ENCODE measurements around the gene EIF5.

EIF5 gene

DNA sequence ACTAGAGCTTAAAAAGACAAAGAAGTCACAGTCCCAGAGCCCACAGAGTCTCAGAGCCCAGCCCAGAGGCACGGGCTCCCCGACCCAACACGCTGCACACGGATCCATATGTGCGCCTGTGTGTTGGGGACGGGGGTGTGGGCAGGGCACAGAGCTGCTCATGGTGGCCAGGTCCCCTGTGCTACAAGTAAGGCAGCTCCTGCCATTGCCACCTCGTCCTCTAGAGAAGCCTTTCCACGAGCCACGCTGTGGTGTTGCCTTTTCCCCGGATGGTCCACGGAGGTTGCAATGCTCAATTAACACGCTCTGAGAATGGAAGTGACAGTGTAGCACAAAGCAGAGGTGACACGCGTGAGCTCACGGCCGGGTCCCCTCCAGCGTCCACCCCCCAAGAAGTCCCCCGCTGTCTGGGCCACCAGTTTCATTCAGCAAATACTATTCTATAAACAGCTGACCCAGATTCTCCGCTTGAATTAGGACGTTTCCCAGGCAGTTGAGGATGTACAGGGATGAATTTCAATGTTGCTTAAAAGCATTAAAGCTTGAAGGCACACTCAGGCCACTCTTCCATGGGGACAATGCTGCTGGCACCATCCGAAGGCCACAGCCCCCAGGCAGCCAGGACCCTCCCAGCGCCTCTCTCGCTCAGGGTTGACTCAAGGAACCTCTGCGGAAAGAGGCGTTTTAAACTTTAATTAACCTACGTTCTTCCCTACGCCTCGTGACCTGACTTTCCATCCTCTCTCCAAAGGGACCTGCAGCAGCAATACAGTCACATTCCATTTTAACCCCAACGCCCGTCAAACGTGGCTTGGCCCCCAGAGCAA, 22.7 kb upstream of the EIF5 start:
- DNase-seq, result no peak

- DNase-seq, result no peak
Observed at GRCh38 chr14:103312006-103312635, 21.9 kb upstream of the EIF5 start.

DNA sequence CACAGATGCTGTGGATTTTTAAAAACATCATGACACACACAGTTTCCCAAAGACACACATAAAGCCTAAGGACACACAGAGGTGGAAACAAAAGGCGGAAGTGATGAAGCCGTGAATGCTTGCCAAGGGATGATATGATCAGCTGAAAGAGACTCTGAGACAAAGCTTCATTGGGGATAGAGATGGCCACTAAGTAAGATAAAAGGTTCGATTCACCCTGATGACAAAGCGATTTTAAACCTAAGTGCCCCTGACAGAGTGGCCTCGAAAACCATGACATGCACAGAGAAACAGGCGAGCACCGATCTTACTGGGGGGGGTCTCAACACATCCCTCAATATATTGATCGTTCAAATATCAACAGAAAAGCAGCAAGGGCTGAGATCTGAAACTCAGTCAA, 20.3 kb upstream of the EIF5 start:
- no peak for DNase-seq

DNA sequence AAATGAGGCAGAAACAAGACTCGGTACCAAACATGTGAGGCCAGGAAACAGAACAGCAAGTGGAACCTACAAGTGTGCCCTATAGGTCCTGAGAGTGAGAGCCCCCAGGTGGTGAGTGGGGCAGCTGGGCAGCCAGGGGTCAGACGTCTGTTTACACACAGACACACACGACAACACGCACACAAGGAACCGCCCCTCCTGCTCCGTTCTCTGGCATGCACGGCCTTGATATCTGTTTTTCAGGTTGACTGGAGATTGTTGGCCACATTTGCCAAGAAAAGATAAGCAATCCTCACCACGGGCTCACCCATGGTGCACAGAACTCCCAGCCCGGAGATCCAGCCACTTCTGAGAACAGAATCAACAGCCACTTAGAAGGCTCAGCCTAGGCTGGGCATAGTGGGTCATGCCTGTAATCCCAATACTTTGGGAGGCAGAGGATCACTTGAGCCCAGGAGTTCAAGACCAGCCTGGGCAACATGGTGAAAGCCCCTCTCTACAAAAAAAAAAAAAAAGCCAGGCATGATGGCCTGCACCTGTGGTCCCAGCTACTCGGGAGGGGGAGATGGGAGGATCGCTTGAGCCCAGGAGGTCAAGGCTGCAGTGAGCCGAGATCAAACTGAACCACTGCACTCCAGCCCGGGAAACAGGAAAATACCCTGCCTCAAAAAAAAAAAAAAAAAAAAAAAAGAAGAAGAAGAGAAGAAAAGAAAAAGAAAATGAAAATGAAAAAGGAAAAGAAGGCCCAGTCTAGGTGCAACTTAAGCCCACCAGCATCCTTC, 19.4 kb upstream of the EIF5 start:
- no peak for DNase-seq

DNA sequence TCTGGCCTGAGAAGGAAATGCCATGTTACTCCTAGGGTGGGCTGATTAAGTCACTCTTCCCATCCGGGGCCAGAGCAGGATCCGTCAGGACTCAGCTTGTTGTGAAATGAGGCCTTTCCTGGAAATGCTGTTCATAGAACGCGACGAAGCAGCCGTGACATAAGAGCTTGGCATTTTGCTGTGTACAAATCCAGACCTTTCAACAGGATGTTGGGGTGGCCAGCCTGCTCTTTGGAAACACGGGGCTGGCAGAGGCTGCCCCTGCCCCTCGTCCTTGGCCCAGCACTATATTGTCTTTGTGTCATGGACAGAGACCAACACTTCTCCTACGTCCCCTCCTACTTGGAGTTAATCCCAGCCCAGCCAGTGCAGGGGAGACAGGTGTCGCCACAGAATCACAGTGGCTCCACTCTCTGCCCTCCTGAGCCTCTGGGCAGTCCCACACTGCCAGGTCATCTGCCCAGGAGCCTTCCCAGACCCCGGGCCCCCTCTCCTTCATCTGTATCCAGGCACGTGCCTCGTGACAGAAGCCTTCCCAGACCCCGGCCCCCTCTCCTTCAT, 18.6 kb upstream of the EIF5 start:
- peak; percentile 32 for DNase-seq

- no peak for DNase-seq
Observed at GRCh38 chr14:103315941-103316340, 18.1 kb upstream of the EIF5 start.

DNA sequence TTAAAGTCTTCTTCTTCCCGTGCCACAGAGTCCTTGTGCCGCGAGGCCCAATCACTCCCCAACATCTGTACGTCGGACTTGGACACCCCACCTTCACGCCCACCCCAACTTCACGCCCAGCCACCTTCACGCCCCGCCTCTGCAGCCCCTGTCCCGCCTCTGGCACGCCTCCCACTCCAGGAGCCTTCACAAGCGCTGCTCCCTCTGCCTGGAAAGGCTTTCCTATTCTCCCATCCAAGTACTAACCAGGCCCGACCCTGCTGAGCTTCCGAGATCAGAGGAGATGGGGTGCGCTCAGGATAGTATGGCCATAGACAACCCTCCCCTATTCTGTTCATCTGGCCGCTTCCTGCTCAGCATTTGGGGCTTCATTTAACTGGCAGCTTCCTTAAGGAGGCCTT, 17.3 kb upstream of the EIF5 start:
- no peak for DNase-seq

- no peak for DNase-seq
Observed at GRCh38 chr14:103317251-103317650, 16.8 kb upstream of the EIF5 start.

DNA sequence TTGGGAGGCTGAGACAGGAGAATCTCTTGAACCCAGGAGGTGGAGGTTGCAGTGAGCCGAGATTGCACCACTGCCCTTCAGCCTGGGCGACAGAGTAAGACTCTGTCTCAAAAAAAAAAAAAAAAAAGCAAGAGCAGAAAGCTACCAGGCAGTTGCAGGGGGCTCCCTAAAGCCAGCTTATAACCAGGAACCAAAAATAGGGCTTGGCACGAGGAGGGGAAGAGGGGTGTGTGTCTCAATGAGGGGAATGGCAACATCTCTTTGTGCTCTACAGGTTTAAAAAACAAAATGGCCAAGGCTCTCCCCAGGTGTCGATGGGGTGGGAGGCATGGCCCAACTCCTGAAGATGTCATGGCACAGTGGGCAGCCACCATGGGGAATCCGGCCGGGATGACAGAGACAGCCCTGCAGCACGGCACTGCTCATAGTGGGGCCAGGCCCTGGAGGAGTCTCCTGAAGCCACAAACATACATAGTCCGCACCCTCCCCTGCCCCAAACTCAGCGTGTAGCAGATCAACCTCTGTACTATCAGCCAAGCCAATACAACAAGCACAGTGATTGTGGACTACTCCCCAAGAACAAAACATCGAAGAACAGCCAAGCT, 16.0 kb upstream of the EIF5 start:
- DNase-seq, result no peak

DNA sequence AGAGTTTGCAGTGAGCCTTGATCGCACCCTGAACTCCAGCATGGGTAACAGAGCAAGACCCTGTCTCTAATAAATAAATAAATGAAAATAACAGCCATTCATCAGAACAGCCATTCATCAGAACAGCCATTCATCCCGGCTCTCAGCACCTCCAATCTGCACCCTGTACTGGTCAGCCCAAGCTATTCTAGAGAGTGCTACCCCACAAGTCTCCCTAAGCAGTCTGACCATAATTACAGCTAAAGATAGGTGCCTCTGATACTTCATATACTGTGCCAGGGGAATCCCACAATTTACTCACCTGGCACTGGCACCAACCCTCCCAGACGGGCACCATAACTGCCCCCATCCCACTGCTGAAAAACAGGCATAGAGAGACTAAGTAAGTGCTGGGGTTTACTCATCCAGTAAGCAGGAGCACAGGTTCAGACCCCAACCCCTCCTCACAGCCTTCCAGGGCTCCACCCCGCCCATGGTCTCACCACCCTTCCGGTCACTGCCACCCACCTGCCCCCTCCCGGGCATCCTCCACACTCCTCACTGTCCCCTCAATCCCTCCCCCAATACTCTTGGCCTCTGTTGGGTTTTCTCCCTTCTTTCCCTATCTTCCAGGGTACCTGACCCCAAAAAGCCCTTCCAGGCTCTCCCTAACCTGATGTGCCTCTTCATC, 15.2 kb upstream of the EIF5 start:
- DNase-seq, result no peak

DNA sequence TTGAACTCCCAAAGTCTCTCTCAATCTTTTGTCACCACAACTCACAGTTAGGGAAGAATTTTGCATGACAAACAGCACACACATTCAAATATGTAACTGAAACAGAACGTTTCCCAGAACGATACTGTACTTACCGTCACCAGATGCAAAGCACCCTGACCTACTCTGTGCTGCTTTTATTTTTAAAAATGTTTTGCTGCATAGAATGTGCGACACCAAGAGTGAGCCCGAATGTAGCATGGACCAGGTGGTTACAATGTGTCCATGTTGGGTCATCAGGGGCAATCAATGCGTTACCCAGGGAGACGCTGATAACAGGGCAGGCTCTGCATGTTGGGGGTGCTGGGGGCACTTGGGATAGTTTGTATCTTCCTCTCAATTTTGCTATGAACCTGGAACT, 14.6 kb upstream of the EIF5 start:
- DNase-seq, result no peak

- no peak for DNase-seq
Observed at GRCh38 chr14:103326078-103326477, 8.0 kb upstream of the EIF5 start.

GRCh38 chr14:103328941-103329340, 5.1 kb upstream of the EIF5 start:
- DNase-seq, result no peak

DNA sequence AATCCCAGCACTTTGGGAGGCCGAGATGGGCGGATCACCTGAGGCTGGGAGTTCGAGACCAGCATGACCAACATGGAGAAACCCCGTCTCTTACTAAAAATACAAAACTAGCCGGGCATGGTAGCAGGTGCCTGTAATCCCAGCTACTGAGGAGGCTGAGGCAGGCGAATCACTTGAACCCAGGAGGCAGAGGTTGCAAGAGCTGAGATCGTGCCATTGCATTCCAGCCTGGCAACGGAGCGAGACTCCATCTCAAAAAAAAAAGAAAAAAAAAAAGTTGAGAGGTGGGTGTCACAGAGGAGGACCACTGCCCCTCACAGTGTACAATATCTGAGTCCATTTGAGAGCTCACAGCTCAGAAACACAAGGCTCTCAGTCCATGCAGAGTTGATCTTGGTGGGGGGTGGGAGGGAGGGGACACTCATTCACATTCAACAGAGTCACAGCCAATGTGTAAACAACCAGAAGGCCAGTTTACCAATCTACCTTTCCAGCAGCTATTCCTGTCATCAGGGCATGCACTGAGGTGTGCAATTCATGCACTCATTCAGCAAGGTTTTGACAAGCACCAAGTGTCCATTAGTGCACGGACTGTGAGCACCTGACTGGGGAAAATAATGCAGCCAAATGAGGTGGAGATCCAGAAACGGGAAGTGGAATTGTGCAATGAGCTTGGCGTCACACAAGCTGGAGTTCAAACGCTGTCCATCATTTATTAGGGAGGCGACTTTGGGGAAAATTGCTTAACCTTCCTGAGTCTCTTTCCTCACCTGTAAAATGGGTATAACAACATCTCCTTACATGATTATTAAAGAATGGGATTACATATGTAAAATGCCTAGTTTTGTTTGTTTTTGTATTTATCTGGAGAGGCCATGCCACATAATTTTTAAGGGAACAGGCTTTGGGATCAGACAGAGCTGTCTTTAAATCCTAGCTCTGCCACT, 4.4 kb upstream of the EIF5 start:
- peak; percentile 17 for DNase-seq

DNA sequence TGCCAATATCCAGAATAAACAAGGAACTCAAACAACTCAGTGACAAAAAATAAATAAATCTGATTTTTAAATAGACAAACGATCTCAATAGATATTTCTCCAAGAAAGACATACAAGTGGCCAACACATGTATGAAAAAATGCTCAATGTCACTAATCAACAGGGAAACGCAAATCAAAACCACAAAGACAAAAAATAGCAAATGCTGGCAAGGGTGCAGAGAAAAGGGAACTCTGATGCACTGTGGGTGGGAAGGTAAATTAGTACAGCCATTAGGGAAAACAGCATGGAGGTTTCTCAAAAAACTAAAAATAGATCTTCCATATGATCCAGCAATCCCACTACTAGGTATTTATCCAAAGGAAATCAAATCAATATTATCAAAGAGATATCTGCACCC, 3.5 kb upstream of the EIF5 start:
- DNase-seq, result no peak

GRCh38 chr14:103332143-103332919, 1.7 kb upstream of the EIF5 start:
- DNase-seq, result no peak

GRCh38 chr14:103334644-103335622, 896 bp downstream of the EIF5 start:
- DNase-seq, result peak; percentile 85

DNA sequence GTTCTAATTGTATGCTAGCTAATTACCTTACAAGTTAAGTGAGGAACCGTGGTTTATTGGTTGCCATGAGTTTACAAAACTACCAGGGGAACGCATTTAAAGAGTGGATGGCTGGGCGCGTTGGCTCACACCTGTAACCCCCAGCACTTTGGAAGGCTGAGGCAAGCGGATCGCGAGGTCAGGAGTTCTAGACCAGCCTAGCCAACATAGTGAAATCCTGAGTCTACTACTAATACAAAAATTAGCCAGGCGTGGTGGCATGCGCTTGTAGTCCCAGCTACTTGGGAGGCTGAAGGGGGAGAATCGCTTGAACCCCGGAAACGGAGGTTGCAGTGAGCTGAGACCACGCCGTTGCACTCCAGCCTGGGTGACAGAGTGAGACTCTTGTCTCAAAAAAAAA, 2.2 kb downstream of the EIF5 start:
- DNase-seq, result no peak

DNA sequence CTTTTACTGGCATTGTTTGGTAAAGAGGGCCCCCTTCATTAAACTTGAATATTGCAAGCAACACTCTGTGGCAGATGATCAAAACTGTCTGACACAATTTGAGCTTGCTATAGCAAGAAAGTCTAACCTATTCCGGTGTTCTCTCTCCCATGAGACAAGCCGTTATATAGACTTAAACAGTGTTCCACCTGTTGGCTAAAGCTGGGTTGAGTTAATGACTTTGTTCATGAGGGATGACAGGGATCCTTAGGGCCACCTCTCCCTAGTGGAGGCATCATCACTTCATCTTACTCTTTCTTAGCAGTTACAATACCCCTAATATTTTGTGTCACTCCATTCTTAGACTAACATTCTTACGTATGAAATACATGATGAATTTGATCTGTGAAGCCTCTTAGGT, 3.8 kb downstream of the EIF5 start:
- no peak for DNase-seq

Measured in fibroblast of skin of right biceps (primary cell).